ENCODE measurements around the gene LSM10.
A peak's percentile ranks its signal among the peaks of the same experiment; 100 is the strongest.

LSM10 gene

DNA sequence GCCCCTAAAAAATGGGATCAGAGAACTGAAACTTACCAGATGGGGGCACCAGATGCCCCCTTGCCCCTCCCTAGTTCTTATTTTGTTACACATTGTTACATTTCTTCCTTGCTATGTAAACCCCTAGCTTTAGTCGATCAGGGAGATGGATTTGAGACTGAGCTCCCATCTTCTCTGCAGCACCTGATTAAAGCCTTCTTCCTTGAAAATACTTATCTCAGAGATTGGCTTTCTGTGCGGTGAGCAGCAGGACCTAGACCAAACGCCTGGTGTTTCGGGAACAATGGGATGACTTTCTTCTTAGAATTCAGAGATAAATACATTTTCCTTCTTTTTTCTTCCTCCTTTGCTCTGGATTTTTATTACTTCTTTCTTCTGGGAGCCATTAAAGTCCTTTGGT, 16.7 kb upstream of the LSM10 start:
- DNase-seq, result no peak
- in situ Hi-C loops (cut with HindIII; ENCODE audit: low pct_ligation_motif_present, low pct_unique_long_range_greater_than_20kb, low sequenced_read_pairs), result no loop called here

- in situ Hi-C loops (cut with HindIII; ENCODE audit: low pct_ligation_motif_present, low pct_unique_long_range_greater_than_20kb, low sequenced_read_pairs), result no loop called here
- DNase-seq, result peak; percentile 95
Measured at GRCh38 chr1:36411674-36412648, 14.3 kb upstream of the LSM10 start.

DNA sequence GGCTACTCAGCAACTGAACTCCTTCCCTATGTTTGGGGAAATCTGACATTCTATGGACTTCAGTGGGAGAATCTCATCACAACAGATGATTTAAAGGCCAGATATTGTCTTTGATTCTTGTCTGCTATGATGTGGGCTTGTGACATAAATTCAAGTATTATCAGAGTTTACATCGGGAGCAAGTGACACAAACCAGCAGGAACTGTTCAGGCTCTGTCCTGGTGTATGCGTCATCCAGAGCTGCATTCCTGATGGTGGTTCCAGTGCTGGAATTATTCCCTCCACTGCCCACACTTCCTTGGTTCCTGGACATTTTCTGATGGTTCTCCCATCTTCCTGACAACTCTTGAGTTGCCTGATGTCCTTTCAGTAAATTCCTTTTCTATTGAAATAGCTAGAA, 10.8 kb upstream of the LSM10 start:
- DNase-seq, result peak; percentile 65
- in situ Hi-C loops (cut with HindIII; ENCODE audit: low pct_ligation_motif_present, low pct_unique_long_range_greater_than_20kb, low sequenced_read_pairs), result no loop called here

DNA sequence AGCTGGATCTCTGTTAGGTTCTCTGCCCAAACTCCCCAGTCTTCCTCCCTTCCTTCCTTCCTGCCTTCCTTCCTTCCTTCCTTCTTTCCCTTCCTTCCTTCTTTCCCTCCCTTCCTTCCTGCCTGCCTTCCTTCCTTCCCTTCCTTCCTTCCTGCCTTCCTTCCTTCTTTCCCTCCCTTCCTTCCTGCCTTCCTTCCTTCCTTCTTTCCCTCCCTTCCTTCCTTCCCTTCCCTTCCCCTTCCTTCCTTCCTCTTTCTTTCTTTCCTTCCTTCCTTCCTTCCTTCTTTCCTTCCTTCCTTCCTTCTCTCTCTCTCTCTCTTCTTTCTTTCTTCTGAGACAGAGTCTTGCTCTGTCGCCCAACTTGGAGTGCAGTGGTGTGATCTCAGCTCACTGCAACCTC, 8.7 kb upstream of the LSM10 start:
- no peak for DNase-seq
- in situ Hi-C loops (cut with HindIII; ENCODE audit: low pct_ligation_motif_present, low pct_unique_long_range_greater_than_20kb, low sequenced_read_pairs), result no loop called here

DNA sequence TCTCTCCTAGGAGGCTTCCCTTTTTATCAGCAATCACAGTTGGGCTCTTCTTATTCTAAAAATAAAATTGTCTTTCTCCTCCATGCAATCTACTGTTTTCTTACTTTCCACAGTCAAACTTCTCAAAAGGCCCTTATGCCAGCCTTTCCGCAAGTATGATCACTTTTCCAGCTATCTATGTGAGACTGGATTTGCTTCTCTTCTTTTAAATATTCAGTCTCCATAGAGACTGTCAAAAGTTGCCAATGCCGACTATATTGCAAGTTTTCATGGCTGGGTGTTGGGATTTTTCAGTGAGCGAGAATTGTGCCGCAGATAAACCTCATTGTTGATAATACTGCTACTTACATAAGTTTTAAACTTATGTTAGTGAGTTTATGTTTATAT, 4.8 kb upstream of the LSM10 start:
- in situ Hi-C loops (cut with HindIII; ENCODE audit: low pct_ligation_motif_present, low pct_unique_long_range_greater_than_20kb, low sequenced_read_pairs), result no loop called here
- DNase-seq, result no peak

DNA sequence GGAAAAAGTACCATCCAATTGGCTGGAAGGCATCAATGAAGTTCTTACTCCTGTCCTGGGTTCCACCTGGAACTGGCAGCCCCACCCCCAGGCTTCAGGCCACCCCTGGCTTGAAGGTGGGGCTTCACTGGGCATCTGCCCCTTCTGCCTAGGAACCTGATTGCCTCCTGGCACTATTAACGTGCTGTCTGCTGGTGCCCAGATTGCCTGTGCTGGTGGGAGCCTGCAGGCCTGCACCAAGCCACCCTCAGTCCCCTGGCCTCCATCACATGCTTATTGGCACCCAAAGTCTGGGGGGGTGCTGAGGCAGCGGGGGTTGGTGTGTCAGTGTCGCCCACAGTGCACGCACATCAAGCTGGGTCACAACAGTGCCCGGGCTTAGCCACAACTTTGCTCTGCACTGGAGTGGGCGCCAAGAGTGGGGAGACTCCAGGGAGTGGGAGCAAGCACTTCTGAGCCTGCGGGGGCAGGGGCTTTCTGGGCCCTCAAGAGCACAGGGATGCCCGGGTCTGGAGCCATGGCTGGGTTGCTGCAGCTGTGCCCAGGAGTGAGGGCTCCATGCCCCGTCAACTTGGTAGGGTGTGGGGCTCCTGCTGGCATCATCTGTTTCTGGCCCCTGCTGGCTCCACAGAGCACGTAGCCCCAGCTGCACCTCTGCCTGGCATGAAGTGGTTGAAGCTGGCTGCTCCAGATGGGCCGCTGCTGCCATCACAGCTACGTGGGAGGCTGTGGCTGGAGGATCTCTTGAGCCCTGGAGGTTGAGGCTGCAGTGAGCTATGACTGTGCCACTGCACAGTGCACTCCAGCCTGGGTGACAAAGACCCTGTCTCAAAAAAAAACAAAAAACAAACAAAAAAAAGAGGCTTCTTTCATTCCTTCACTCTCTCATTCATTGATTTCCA, 4.1 kb upstream of the LSM10 start:
- DNase-seq, result no peak
- in situ Hi-C loops (cut with HindIII; ENCODE audit: low pct_ligation_motif_present, low pct_unique_long_range_greater_than_20kb, low sequenced_read_pairs), result no loop called here

GRCh38 chr1:36400825-36401601, 3.3 kb upstream of the LSM10 start:
- no peak for DNase-seq
- in situ Hi-C loops (cut with HindIII; ENCODE audit: low pct_ligation_motif_present, low pct_unique_long_range_greater_than_20kb, low sequenced_read_pairs), result no loop called here

DNA sequence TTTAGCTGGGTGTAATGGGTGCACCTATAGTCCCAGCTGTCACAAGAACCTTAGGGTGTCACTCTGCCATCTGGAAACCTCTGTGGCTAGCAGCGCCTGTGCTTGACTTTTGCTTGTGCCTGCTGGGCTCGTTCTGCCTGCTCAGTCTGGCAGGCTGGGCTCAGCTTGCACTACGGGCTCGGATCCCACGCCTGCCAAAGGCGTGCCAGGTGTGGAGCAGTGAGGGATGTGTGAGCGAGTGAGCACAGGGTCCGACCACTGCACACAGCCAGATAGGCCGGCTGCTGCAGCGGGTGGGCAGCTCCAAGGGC, 2.8 kb upstream of the LSM10 start:
- no peak for DNase-seq
- in situ Hi-C loops (cut with HindIII; ENCODE audit: low pct_ligation_motif_present, low pct_unique_long_range_greater_than_20kb, low sequenced_read_pairs), result no loop called here

DNA sequence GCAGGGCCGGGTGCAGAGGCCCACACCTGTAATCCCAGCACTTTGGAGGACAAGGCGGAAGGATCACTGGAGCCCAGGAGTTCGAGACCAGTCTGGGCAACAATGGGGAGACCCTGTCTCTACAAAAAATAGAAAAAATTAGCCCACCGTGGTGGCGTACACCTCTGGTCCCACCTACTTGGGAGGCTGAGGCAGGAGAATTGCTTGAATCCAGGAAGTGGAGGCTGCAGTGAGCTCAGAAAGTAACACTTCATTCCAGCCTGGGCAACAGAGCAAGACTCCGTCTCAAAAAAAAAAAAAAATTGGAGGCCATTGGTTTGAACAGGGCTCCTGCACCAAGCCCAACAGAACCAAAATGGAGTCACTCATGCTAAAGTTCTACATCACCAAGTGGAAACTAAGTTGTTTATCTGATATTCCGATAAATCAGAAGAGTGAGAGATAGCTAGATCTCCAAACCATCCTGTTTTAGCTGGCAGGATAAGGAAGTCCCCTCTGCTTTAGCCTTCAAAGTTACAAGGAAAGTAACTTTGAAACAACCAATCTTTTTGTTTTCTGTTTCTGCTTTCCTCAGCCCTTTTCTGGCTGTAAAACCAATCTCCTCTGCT, 766 bp upstream of the LSM10 start:
- in situ Hi-C loops (cut with HindIII; ENCODE audit: low pct_ligation_motif_present, low pct_unique_long_range_greater_than_20kb, low sequenced_read_pairs), result no loop called here

DNA sequence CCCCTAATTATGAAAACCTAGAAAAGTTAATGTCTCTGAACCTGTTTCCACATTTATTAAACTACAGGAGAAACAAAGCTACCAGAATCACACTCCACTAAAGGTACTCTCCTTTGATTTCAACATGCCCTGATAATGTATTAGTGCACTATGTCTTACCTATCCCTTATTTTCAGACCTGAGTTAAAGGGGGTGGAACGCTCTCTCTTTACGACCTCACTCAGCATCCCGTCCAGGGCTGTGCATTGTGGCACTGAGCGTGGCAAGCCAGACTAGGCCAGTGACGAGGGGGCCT, 678 bp downstream of the LSM10 start:
- DNase-seq, result no peak
- in situ Hi-C loops (cut with HindIII; ENCODE audit: low pct_ligation_motif_present, low pct_unique_long_range_greater_than_20kb, low sequenced_read_pairs), result no loop called here

More for the DNA sequence above, 766 bp upstream of the LSM10 start:
- DNase-seq, result no peak

- in situ Hi-C loops (cut with HindIII; ENCODE audit: low pct_ligation_motif_present, low pct_unique_long_range_greater_than_20kb, low sequenced_read_pairs), result no loop called here
- DNase-seq, result no peak
Measured at GRCh38 chr1:36396359-36396758, 1.3 kb downstream of the LSM10 start.

DNA sequence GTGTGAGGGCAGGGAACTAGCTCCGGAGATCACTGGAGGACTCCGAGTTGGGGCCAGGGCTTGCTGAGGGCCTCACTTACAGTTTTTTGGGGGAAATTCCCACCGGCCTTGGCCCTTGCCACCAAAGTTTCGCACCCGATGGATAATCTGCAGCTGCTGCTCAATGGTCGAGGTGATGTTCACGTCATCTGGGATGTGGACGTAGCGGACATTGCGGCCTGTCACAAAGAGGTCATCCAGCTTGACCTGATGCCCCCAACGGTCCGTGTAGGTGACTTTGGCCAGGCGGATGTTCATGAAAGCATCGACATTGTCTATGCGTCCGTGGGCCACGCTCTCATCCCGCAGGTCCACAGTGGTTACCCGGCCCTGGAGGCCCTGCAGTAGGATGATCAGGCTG, 4.0 kb downstream of the LSM10 start:
- no peak for DNase-seq
- in situ Hi-C loops (cut with HindIII; ENCODE audit: low pct_ligation_motif_present, low pct_unique_long_range_greater_than_20kb, low sequenced_read_pairs), result no loop called here

DNA sequence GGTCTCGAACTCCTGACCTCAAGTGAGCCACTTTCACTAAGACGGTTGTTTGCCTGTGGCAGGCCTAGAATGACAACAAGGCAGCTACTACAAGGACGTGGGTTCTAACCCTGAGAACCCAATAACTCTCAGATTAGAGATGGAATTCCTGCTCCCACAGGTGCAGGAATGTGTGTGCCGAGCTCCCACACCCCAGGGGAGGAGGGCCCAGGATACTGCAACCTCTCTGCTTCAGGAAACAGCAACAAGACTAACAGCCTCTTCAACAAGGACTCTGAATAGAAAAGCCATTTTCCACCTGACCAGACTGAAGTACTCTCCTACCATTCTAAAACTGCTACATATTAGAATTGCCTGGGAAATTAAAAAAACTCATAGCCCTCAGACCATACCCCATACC, 4.9 kb downstream of the LSM10 start:
- DNase-seq, result no peak
- in situ Hi-C loops (cut with HindIII; ENCODE audit: low pct_ligation_motif_present, low pct_unique_long_range_greater_than_20kb, low sequenced_read_pairs), result no loop called here

DNA sequence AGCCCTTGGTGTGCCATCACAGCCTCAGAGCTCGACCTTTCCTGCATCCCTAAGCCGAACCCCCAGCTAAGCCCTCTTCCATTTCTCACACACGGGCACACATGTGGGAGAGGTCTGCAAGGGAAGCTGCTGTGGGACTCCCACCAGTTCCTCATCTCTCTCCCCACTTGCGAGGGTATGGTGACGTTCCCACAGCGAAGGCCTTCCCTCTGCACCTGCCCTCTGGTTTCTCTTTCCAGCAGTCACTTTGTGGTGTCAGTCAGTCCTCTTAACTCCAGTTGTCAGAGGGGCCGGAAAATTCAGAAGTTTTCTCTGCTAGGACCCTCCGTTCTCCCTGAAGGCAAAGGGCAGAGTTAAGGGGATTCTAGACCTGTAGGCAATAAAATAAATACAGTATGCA, 6.4 kb downstream of the LSM10 start:
- DNase-seq, result no peak
- in situ Hi-C loops (cut with HindIII; ENCODE audit: low pct_ligation_motif_present, low pct_unique_long_range_greater_than_20kb, low sequenced_read_pairs), result no loop called here

DNA sequence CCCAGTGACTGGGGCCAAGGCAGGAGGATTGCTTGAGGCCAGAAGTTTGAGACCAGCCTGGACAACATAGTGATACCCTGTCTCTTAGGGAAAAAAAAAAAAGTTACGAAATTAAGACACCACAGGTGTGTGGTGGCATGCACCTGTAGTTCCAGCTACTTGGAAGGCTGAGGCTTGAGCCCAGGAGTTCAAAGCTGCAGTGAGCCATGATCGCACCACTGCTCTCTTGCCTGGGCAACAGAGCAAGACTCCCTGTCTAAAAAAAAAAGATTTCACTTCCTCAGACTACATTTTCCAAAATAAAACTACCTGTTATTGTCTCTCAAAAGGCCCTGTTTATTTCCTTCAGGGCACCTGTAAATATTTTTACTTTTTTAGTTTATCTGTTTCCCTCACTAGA, 7.3 kb downstream of the LSM10 start:
- in situ Hi-C loops (cut with HindIII; ENCODE audit: low pct_ligation_motif_present, low pct_unique_long_range_greater_than_20kb, low sequenced_read_pairs), result no loop called here

GRCh38 chr1:36389999-36390398, 7.7 kb downstream of the LSM10 start:
- in situ Hi-C loops (cut with HindIII; ENCODE audit: low pct_ligation_motif_present, low pct_unique_long_range_greater_than_20kb, low sequenced_read_pairs), result no loop called here
- DNase-seq, result no peak

More for the DNA sequence above, 7.3 kb downstream of the LSM10 start:
- no peak for DNase-seq

DNA sequence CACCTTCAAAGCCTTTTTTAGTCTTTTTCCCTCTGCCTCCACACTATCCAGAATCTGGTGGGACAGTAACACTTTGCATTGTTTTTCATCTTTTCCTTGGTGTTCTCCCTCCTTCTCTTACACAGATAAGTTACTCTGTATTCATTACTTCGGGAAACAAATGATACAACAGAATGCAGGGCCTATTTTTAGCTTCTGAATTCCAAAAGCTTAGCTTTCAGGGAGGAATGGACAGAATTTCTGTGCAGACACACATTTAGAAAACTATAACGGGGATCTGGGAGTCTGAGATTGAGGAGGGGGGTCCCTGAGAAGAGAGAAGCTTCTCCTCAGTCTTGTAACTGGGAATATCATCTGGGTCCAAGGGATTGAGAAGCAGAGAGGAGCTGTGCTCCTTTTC, 8.4 kb downstream of the LSM10 start:
- no peak for DNase-seq
- in situ Hi-C loops (cut with HindIII; ENCODE audit: low pct_ligation_motif_present, low pct_unique_long_range_greater_than_20kb, low sequenced_read_pairs), result no loop called here

- in situ Hi-C loops (cut with HindIII; ENCODE audit: low pct_ligation_motif_present, low pct_unique_long_range_greater_than_20kb, low sequenced_read_pairs), result no loop called here
- peak; percentile 46 for DNase-seq
Measured at GRCh38 chr1:36387141-36387949, 10.4 kb downstream of the LSM10 start.
